Measurements from ENCODE around the gene CCL7.

Gene CCL7

DNA sequence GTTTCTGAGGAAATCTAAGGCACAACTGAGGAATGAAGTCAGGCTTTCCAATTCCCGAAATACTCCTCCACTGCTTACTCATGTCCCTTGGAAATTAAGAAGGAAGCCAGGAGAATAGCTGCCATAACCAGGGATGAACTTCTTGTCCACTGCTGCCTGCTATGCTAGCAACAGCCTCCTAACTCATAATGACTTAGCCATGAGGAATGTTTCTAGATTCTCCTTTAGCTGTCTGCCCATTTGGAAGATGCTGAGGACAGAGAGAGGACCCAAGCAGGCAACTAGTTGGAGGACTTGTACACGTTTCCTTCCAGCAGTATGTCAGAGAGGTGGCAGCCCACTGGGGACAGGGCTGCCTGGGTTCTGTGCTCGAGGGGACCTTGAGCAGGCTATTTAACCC lies 15.9 kb upstream of the CCL7 start:
- peaks cover 73% of the 10 kb centered on the region for H3K27me3 Mint-ChIP-seq
- peaks cover 4% of the 10 kb centered on the region for H3K4me1 Mint-ChIP-seq (ENCODE audit: low read depth)
- no peak overlapping the region for H3K27ac Mint-ChIP-seq
- no peaks in the 10 kb centered on the region for H3K9me3 Mint-ChIP-seq
- H3K36me3 Mint-ChIP-seq (ENCODE audit: low read depth), result no peaks in the 10 kb centered on the region
- DNase-seq, result no peak
- H3K4me3 Mint-ChIP-seq, result no peak overlapping the region

- DNase-seq, result no peak
- Mint-ChIP-seq H3K27ac (no peak within 1 kb of the TSS), H3K4me1 (ENCODE audit: low read depth) (peaks cover 6% of the 10 kb centered on the region), H3K9me3 (no peaks in the 10 kb centered on the region), H3K27me3 (peaks cover 76% of the 10 kb centered on the region), H3K4me3 (no peak within 1 kb of the TSS), H3K36me3 (ENCODE audit: low read depth) (no peaks in the 10 kb centered on the region)
Measured at GRCh38 chr17:34254651-34255380, 15.2 kb upstream of the CCL7 start, which contains the start of gene CCL2. CCL2 (plus strand) TSS chr17:34255285; CDS start chr17:34255350, 65 bp downstream.

DNA sequence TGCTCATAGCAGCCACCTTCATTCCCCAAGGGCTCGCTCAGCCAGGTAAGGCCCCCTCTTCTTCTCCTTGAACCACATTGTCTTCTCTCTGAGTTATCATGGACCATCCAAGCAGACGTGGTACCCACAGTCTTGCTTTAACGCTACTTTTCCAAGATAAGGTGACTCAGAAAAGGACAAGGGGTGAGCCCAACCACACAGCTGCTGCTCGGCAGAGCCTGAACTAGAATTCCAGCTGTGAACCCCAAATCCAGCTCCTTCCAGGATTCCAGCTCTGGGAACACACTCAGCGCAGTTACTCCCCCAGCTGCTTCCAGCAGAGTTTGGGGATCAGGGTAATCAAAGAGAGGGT lies 14.7 kb upstream of the CCL7 start:
- Mint-ChIP-seq H3K4me1 (ENCODE audit: low read depth) (peaks cover 6% of the 10 kb centered on the region), H3K27ac (no peak overlapping the region), H3K9me3 (no peaks in the 10 kb centered on the region), H3K4me3 (no peak overlapping the region), H3K27me3 (peaks cover 79% of the 10 kb centered on the region), H3K36me3 (ENCODE audit: low read depth) (no peaks in the 10 kb centered on the region)
- DNase-seq, result no peak

DNA sequence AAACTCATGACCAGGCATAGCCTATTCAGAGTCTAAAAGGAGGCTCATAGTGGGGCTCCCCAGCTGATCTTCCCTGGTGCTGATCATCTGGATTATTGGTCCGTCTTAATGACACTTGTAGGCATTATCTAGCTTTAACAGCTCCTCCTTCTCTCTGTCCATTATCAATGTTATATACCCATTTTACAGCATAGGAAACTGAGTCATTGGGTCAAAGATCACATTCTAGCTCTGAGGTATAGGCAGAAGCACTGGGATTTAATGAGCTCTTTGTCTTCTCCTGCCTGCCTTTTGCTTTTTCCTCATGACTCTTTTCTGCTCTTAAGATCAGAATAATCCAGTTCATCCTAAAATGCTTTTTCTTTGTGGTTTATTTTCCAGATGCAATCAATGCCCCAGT lies 14.2 kb upstream of the CCL7 start:
- Mint-ChIP-seq H3K4me3 (no peak overlapping the region), H3K27me3 (peaks cover 81% of the 10 kb centered on the region), H3K4me1 (ENCODE audit: low read depth) (peaks cover 6% of the 10 kb centered on the region)

GRCh38 chr17:34257299-34257985 lies 12.6 kb upstream of the CCL7 start:
- peaks cover 9% of the 10 kb centered on the region for H3K4me1 Mint-ChIP-seq (ENCODE audit: low read depth)
- H3K4me3 Mint-ChIP-seq, result no peak overlapping the region
- peaks cover 78% of the 10 kb centered on the region for H3K27me3 Mint-ChIP-seq
- no peak for DNase-seq
- H3K36me3 Mint-ChIP-seq (ENCODE audit: low read depth), result no peaks in the 10 kb centered on the region
- no peak overlapping the region for H3K27ac Mint-ChIP-seq
- no peaks in the 10 kb centered on the region for H3K9me3 Mint-ChIP-seq

More for the DNA sequence above, 14.2 kb upstream of the CCL7 start:
- H3K27ac Mint-ChIP-seq, result no peak overlapping the region
- no peak for DNase-seq
- no peaks in the 10 kb centered on the region for H3K36me3 Mint-ChIP-seq (ENCODE audit: low read depth)
- H3K9me3 Mint-ChIP-seq, result no peaks in the 10 kb centered on the region

DNA sequence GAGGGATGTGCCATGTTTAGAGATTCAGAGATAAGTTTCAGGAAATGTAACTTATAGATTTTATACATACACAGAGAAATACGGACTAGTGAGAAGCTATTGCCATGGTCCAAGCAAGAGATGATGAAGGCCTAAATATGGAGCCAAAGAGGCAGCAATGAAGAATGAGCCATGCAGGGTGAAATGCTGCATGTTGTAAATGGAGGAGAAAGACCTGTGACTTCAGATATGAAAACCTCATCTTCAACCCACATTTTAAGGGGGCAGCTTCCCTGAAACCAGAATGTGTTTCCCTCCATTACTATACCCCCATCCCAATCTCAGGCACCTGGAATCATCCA lies 12.1 kb upstream of the CCL7 start:
- DNase-seq, result no peak
- H3K4me3 Mint-ChIP-seq, result no peak overlapping the region
- H3K36me3 Mint-ChIP-seq (ENCODE audit: low read depth), result no peaks in the 10 kb centered on the region
- no peak overlapping the region for H3K27ac Mint-ChIP-seq
- H3K4me1 Mint-ChIP-seq (ENCODE audit: low read depth), result peaks cover 9% of the 10 kb centered on the region
- H3K9me3 Mint-ChIP-seq, result no peaks in the 10 kb centered on the region
- peaks cover 75% of the 10 kb centered on the region for H3K27me3 Mint-ChIP-seq

DNA sequence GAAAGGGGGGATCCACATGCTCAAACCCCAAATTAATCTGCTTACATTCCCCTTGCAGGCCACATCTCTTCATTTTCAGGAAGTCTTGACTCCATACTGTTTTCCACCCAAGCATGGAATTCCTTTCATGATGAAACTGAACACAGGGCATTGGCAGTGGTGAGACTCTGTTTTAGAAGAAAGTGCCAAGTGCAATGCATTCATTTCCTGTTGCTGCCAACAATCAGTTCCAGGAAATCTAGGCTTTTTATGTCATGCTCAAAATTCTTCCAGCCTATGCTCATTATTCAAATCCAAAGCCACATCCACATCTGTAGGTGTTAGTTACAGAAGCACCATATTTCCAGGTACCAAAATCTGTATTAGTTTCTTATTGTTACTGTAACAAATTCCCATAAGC lies 10.9 kb upstream of the CCL7 start:
- Mint-ChIP-seq H3K27me3 (peaks cover 66% of the 10 kb centered on the region), H3K9me3 (no peaks in the 10 kb centered on the region), H3K27ac (no peak overlapping the region), H3K36me3 (ENCODE audit: low read depth) (no peaks in the 10 kb centered on the region), H3K4me3 (no peak overlapping the region), H3K4me1 (ENCODE audit: low read depth) (peaks cover 9% of the 10 kb centered on the region)
- no peak for DNase-seq

DNA sequence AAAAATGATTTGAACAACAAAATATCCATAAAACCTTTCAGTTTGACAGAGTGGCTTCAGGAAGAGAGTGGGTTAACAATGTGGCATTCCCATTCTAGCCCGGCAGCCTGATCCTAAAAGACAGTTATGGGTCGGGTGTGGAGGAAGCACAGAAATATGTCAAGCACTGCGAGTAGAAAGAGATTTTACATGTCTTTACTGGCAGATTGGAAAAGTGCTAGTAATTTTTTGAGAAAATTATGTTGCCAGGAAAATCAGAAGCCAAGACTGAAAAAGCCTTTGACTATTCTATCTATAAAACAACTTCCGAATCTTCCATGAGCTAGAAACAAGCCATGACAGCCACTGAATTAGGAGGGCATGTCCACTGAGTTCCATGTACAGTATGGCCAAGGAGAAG lies 9.2 kb upstream of the CCL7 start:
- H3K9me3 Mint-ChIP-seq, result no peaks in the 10 kb centered on the region
- no peak overlapping the region for H3K4me3 Mint-ChIP-seq
- no peak for DNase-seq
- H3K27me3 Mint-ChIP-seq, result peaks cover 66% of the 10 kb centered on the region
- H3K27ac Mint-ChIP-seq, result no peak overlapping the region
- peaks cover 4% of the 10 kb centered on the region for H3K4me1 Mint-ChIP-seq (ENCODE audit: low read depth)
- no peaks in the 10 kb centered on the region for H3K36me3 Mint-ChIP-seq (ENCODE audit: low read depth)

- DNase-seq, result no peak
- Mint-ChIP-seq H3K4me3 (no peak overlapping the region), H3K9me3 (no peaks in the 10 kb centered on the region), H3K27me3 (peaks cover 66% of the 10 kb centered on the region), H3K27ac (no peak overlapping the region), H3K4me1 (ENCODE audit: low read depth) (peaks cover 4% of the 10 kb centered on the region), H3K36me3 (ENCODE audit: low read depth) (no peaks in the 10 kb centered on the region)
Measured at GRCh38 chr17:34261568-34262337, 8.3 kb upstream of the CCL7 start.

GRCh38 chr17:34265711-34266110 lies 4.3 kb upstream of the CCL7 start:
- Mint-ChIP-seq H3K27me3 (peaks cover 51% of the 10 kb centered on the region), H3K36me3 (ENCODE audit: low read depth) (no peaks in the 10 kb centered on the region), H3K4me3 (no peak overlapping the region), H3K9me3 (no peaks in the 10 kb centered on the region), H3K4me1 (ENCODE audit: low read depth) (peaks cover 2% of the 10 kb centered on the region), H3K27ac (no peak overlapping the region)
- no peak for DNase-seq

- Mint-ChIP-seq H3K36me3 (ENCODE audit: low read depth) (no peaks in the 10 kb centered on the region), H3K4me1 (ENCODE audit: low read depth) (no peaks in the 10 kb centered on the region), H3K9me3 (no peaks in the 10 kb centered on the region), H3K27ac (no peak overlapping the region), H3K4me3 (no peak overlapping the region), H3K27me3 (peaks cover 77% of the 10 kb centered on the region)
- DNase-seq, result no peak
Measured at GRCh38 chr17:34275881-34276280, 5.9 kb downstream of the CCL7 start.

DNA sequence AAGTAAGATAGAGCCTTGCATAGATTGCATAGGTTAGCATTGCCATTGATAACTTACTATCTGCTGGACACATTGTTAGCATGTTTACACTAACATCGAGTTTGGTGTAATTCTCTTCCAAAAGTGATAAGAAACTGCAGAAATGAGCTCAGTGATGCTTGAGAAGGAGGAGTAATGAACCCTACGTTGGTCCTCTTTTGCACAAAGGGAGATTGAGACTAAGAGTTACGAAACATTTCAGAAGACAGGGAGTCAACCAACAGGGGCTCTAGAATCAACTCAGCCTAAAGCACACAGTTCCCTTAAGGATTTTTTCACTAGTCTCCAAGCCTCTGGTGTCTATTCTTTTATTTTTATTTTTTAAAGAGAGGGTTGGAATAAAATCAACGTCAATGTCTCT lies 6.8 kb downstream of the CCL7 start:
- peaks cover 77% of the 10 kb centered on the region for H3K27me3 Mint-ChIP-seq

DNA sequence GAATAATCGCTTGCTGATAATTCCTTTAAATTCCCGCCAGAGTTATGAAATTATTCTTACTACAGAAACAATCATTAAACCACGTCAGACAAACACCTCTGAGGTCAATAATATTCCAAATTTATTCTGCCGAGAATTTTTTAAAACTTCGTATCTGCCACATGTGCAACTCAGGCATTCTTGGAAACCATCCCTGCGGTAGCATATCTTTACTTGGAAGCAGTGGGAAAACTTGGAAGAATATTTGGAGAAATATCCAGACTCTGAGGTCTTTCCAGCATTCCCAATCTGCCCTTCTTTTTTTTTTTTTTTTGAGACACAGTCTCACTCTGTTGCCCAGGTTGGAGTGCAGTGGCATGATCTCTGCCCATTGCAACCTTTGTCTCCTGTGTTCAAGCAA lies 13.6 kb downstream of the CCL7 start:
- no peak for DNase-seq
- H3K9me3 Mint-ChIP-seq, result no peaks in the 10 kb centered on the region
- no peak overlapping the region for H3K27ac Mint-ChIP-seq
- peaks cover 57% of the 10 kb centered on the region for H3K27me3 Mint-ChIP-seq
- no peaks in the 10 kb centered on the region for H3K36me3 Mint-ChIP-seq (ENCODE audit: low read depth)
- H3K4me3 Mint-ChIP-seq, result no peak overlapping the region
- H3K4me1 Mint-ChIP-seq (ENCODE audit: low read depth), result no peaks in the 10 kb centered on the region

More for the DNA sequence above, 6.8 kb downstream of the CCL7 start:
- no peaks in the 10 kb centered on the region for H3K4me1 Mint-ChIP-seq (ENCODE audit: low read depth)
- H3K4me3 Mint-ChIP-seq, result no peak overlapping the region
- no peaks in the 10 kb centered on the region for H3K9me3 Mint-ChIP-seq
- no peak overlapping the region for H3K27ac Mint-ChIP-seq
- DNase-seq, result no peak
- H3K36me3 Mint-ChIP-seq (ENCODE audit: low read depth), result no peaks in the 10 kb centered on the region

DNA sequence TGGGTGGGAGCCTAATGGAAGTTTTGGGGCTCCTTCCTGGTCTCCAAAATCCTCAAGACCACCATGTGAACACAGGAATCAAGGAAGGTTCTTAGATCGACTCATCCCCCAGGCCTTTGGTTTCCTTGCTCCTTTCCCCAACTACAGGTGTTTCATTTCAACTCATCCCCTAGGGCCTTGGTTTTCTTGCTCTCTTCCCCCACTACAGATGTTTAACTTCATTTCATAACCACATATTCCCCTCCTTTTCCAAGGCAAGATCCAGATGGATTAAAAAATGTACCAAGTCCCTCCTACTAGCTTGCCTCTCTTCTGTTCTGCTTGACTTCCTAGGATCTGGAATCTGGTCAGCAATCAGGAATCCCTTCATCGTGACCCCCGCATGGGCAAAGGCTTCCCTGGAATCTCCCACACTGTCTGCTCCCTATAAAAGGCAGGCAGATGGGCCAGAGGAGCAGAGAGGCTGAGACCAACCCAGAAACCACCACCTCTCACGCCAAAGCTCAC lies 15.3 kb downstream of the CCL7 start, which contains the start of gene CCL11:
CCL11 (plus strand) TSS at position 457 of the 507 bp plus-strand sequence. CDS start 67 bp downstream, outside the sequence.
- Mint-ChIP-seq H3K27ac (no peak within 1 kb of the TSS), H3K4me1 (ENCODE audit: low read depth) (no peaks in the 10 kb centered on the region), H3K4me3 (no peak within 1 kb of the TSS), H3K9me3 (no peaks in the 10 kb centered on the region), H3K27me3 (peaks cover 63% of the 10 kb centered on the region), H3K36me3 (ENCODE audit: low read depth) (no peaks in the 10 kb centered on the region)
- no peak for DNase-seq

DNA sequence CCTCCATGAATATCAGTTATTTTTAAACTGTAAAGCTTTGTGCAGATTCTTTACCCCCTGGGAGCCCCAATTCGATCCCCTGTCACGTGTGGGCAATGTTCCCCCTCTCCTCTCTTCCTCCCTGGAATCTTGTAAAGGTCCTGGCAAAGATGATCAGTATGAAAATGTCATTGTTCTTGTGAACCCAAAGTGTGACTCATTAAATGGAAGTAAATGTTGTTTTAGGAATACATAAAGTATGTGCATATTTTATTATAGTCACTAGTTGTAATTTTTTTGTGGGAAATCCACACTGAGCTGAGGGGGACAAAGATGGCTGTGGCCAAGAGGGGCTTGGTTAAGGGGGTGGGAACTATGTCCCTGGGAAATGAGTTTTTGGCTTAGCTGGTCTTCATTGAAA lies 17.9 kb downstream of the CCL7 start:
- Mint-ChIP-seq H3K9me3 (no peaks in the 10 kb centered on the region), H3K4me3 (no peak overlapping the region)

More for the DNA sequence above, 17.9 kb downstream of the CCL7 start:
- H3K27ac Mint-ChIP-seq, result no peak overlapping the region
- no peaks in the 10 kb centered on the region for H3K4me1 Mint-ChIP-seq (ENCODE audit: low read depth)
- no peaks in the 10 kb centered on the region for H3K36me3 Mint-ChIP-seq (ENCODE audit: low read depth)
- DNase-seq, result no peak
- peaks cover 51% of the 10 kb centered on the region for H3K27me3 Mint-ChIP-seq
